Stimulated activated CD4-positive, alpha-beta T cell treated with anti-CD3 and anti-CD28 coated beads, Interleukin-1b, Interleukin-23, amount 100 ng/mL, for 48 hours (primary cell): ENCODE results near the gene ADCY7.

Source experiments
- DNase-seq: peaks from one replicate; pipeline ENCODE4 v3.0.0-alpha.2; 2020

The ADCY7 gene

DNA sequence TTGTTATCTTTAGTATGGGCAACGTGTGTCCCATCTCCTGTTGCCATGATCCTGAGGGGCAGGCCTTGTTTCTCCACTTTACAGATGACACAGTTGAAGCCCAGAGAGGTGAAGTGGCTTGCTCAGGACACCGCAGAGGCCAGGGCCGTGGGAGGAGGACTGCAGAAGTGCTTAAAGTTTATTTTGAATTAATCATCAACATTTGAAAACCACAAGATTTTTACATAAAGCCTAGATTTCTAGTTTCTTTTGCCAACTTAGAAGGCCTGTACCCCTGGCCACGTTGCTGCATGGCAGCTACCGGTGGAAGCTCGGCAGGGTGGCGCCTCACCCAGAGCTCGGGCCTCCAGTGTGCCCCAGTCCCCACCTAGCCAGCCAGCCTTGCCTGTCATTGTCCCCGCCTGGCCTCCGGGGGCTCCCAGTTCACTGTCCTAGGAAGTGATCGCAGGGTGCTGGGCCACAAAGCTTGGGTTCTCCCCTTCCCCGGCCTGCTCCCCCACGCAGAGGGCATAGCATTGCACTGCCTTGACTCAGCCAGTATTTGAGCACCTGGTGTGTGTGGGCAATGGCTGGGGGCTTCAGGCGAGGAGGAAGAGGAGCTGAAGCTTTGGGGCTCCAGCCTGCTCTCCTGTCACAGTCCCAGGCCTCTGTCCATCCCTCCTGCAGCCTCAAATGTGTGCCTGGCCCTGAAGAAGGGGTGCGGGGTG is 14.8 kb upstream of the ADCY7 start:
- DNase-seq, result no peak

GRCh38 chr16:50252082-50252611 is 14.2 kb upstream of the ADCY7 start:
- no peak for DNase-seq

GRCh38 chr16:50252874-50253513 is 13.4 kb upstream of the ADCY7 start:
- DNase-seq, result no peak

GRCh38 chr16:50253514-50253910 is 12.8 kb upstream of the ADCY7 start:
- DNase-seq, result no peak

GRCh38 chr16:50254072-50254471 is 12.3 kb upstream of the ADCY7 start:
- DNase-seq, result no peak

DNA sequence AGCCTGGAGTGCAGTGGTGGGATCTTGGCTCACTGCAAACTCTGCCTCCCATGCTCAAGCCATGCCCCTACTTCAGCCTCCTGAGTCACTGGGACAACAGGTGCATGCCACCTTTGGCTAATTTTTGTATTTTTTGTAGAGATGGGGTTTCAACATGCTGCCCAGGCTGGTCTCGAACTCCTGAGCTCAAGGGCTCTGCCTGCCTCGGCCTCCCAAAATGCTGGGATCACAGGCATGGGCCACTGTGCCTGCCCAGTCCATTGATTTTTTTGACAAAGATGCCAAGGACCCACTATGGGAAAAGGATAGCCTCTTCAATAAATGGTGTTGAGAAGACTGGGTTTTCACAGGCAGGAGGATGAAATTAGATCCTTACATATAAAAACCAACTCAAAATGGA is 10.8 kb upstream of the ADCY7 start:
- no peak for DNase-seq

DNA sequence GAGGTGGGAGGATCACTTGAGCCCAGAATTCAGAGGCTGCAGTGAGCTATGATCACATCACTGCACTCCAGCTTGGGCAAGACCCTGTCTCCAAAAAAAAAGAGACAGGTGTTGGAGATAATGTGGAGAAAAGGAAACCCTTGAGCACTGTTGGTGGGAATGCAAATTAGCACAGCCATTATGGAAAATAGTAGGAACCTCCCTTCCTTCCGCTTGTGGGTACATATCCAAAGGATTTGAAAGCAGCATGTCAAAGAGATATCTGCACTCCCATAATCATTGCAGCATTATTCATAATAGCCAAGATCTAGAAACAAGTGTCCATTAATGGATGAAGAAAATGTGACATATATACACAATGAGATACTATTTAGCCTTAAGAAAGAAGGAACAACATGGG is 9.7 kb upstream of the ADCY7 start:
- no peak for DNase-seq

GRCh38 chr16:50257876-50258275 is 8.5 kb upstream of the ADCY7 start:
- DNase-seq, result no peak

GRCh38 chr16:50259334-50260205 is 6.8 kb upstream of the ADCY7 start:
- no peak for DNase-seq

- no peak for DNase-seq
These were observed 5.9 kb upstream of the ADCY7 start for GRCh38 chr16:50260206-50261159.

DNA sequence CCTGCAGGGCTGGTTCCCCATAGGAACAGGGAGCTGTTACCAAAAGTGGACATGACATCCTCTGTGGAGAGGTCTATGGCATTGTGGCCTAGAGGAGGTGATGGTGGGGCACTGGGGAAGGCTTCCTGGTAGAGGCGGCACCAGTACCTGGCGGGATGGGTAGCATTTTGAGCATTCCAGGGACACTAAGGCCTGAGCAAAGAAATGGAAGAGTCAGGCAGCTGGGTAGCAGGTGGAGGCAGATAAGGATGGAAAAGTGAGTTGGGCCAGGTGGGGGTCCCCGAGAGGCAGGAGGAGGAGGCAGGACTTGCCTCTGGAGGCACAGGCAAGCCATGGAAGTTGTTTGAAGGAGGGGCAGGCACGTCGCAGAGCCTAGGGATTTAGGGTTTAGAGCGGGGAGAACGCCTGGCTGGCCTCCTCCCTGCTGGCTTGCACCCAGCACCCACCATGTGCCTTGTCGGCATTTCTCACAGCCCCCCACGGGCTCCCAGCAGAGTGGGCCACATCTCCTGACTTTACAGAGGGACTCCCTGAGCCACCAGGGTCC is 5.1 kb upstream of the ADCY7 start:
- DNase-seq, result no peak

- no peak for DNase-seq
These were observed 4.6 kb upstream of the ADCY7 start for GRCh38 chr16:50261707-50262235.

DNA sequence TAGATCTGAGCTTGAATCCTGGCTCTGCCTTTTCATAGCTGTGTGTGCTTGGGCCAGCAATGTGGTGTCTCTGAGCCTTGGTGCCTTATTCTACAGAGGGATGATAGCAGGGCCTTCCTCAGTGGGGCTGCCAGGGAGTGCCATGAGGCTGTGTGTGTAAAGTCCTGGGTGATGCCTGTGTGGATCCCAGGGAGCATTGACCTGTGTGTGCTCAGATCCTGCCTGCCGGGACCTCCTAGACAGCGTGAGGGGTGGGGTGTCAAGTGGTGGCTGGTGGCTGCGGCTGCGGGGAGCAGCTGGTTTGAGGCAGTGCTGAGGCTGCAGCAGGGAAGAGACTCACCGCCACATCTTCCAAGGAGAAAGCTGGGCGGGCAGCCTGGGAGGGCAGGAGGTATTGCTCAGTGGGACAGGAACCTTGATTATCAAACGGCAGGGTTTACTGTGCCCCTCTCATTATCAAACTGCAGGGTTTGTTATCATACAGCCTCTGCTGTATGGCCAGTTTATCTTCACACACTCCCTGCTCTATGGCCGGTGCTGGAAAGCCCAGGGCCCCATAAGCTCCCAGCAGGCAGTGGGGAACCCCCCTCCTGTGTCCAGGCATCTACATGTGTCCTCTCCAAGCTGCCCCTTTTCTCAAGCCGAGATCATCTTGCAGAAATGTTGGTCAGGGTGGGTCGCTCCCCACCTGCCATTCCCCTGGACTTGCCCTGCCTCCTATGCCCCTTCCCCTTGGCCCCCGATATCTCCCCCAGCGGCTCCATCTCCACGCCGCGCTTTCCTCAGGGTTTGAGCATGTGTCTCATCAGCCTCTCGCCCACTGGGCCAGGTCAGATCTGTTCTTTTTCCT is 3.1 kb upstream of the ADCY7 start:
- no peak for DNase-seq

DNA sequence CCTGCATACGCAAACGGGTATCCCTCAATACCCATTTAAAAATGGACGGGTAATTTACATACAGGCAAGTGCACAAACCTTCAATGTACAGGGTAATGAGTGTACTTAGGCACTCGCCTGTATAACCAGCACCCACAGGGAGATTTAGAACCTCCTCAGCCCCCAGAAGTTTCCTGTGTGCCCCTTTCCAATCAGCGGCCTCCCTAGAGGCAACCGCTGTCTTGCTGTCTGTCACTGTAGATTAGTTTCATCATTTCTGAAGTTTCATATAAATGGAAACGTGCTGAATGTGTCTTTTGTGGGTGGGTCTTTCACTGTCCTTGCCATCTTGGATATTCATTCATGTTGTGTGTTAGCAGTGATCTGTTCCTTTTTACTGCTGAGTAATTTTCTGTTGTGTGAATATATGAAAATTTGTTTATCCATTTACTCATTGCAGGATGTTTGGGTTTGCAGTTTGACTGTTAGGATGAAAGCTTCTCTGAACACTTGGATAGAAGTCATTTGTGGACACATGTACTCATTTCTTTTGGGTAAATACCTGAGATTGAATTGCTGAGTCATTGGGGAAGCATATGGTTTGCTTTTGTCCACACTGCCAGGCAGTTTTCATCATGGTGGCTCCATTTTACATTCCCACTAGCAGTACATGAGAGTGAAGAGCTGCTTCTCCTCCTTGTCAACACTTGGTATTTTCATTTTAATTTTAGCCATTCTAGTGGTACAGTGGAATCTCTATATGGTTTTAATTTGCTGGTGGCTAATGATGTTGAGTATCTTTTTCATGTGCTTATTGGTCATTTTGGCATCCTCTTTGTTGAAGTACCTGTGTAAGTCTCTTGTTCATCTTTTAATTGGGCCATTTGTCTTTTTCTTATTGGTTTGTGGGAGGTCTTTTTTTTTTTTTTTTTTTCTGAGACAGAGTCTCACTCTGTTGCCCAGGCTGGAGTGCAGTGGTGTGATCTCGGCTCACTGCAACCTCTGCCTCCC is 2.1 kb upstream of the ADCY7 start:
- DNase-seq, result peak; percentile 65

DNA sequence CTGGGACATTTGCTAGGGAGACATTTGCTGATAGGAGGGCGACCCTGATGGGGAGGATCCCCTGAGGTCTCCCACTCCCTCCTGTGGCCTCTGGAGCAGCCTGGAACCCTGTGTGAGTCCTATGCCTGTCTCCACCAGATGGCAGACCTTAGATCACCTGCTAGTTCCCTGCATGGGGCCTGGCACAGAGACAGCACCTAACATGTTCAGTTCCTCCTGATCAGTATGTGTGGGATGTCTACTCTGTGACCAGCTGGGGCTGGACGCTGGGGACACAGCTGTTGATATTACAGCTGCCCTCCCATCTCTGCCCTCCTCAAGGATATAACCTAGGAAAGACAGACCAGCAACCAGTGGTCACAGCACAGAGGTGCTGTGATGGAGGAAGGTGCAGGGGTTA is 1.1 kb upstream of the ADCY7 start:
- DNase-seq, result peak; percentile 36

- DNase-seq, result no peak
These were observed 525 bp upstream of the ADCY7 start for GRCh38 chr16:50265716-50266336.

GRCh38 chr16:50267151-50267631 is 840 bp downstream of the ADCY7 start:
- no peak for DNase-seq

DNA sequence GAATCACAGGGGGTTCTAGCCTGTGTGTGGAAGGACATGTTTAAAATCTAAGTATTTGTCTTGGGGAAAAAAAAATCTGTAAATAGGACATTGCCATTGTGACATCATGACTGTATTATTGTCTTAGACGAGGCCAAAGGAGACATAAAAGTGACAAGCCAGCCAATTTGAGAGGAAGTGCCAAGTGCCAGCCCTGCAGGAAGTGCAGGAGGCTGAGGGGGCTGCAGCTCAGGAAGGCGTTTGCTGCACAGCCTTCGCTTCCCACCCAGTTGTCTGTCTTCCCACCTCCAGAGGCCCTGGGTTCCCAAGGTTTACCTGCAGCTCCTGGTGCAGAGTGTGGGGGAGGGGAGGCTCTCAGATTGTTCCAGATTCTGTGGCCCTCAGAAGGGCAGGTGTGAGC is 1.3 kb downstream of the ADCY7 start:
- no peak for DNase-seq

DNA sequence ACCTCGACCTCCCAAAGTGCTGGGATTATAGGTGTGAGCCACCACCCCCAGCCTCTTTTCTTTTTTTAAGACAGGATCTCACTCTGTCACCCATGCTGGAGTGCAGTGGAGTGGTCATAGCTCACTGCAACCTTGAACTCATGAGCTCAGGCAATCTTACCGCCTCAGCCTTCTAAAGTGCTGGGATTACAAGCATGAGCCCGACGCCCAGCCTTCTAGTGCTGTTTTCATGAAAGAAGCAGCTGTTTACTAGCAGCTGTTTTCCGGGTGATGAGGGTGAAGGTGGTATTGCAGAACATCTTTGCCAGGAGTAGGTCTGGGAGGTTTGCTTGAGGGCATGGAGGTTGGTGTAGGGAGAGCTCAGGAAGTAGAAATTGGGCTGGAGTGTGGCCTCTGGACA is 2.0 kb downstream of the ADCY7 start:
- no peak for DNase-seq
